COR-L47 (cell line): ENCODE measurements around the gene IARS1.

Experiments
- DNase-seq: peaks from one replicate; lab custom pipeline; 2025; lab: John Stamatoyannopoulos, UW

Gene IARS1

GRCh38 chr9:92293452-92294296, at the start of gene IARS1:
IARS1 (minus strand) TSS chr9:92293697; CDS start chr9:92289419, 4,278 bp downstream.
- peak; percentile 96 for DNase-seq

GRCh38 chr9:92342825-92343488, 49.5 kb upstream of the IARS1 start:
- DNase-seq = no peak

- no peak for DNase-seq
Observed at GRCh38 chr9:92341578-92341977, 48.1 kb upstream of the IARS1 start.

GRCh38 chr9:92333282-92333634, 39.8 kb upstream of the IARS1 start:
- DNase-seq = no peak

- no peak for DNase-seq
Observed at GRCh38 chr9:92332577-92333281, 39.2 kb upstream of the IARS1 start.

- peak; percentile 30 for DNase-seq
Observed at GRCh38 chr9:92328225-92328624, 34.7 kb upstream of the IARS1 start.

GRCh38 chr9:92327283-92327850, 33.9 kb upstream of the IARS1 start:
- no peak for DNase-seq

GRCh38 chr9:92325991-92326500, 32.5 kb upstream of the IARS1 start:
- no peak for DNase-seq

GRCh38 chr9:92325269-92325990, 31.9 kb upstream of the IARS1 start, which contains the start of the genes CENPP and NOL8:
CENPP (plus strand) TSS chr9:92325953.
NOL8 (minus strand) TSS chr9:92325350; CDS start chr9:92324161, 1,189 bp downstream.
- DNase-seq = peak; percentile 74

- no peak for DNase-seq
Observed at GRCh38 chr9:92324889-92325268, 31.4 kb upstream of the IARS1 start.

GRCh38 chr9:92324431-92324830, 30.9 kb upstream of the IARS1 start:
- DNase-seq = no peak

GRCh38 chr9:92315456-92315855, 22.0 kb upstream of the IARS1 start:
- no peak for DNase-seq

GRCh38 chr9:92313624-92314012, 20.1 kb upstream of the IARS1 start:
- no peak for DNase-seq

GRCh38 chr9:92312887-92313623, 19.6 kb upstream of the IARS1 start:
- DNase-seq = no peak

- no peak for DNase-seq
Observed at GRCh38 chr9:92310562-92310961, 17.1 kb upstream of the IARS1 start.

- DNase-seq = no peak
Observed at GRCh38 chr9:92308893-92309292, 15.4 kb upstream of the IARS1 start.

GRCh38 chr9:92300936-92301335, 7.4 kb upstream of the IARS1 start:
- DNase-seq = no peak

- DNase-seq = no peak
Observed at GRCh38 chr9:92299116-92299515, 5.6 kb upstream of the IARS1 start.

- no peak for DNase-seq
Observed at GRCh38 chr9:92298036-92298435, 4.5 kb upstream of the IARS1 start.

GRCh38 chr9:92297611-92298010, 4.1 kb upstream of the IARS1 start:
- DNase-seq = no peak

GRCh38 chr9:92295827-92296258, 2.3 kb upstream of the IARS1 start:
- no peak for DNase-seq
